CD4-positive, alpha-beta T cell treated with Interleukin-12 subunit alpha and Interleukin-12 subunit beta, for 1 hour (primary cell): ENCODE results near the gene FGFR4.
A peak's percentile ranks its signal among the peaks of the same experiment; 100 is the strongest.

ENCODE experiments used
- DNase-seq: peaks from one replicate; pipeline ENCODE4 v3.0.0-alpha.2; 2020

The FGFR4 gene

DNA sequence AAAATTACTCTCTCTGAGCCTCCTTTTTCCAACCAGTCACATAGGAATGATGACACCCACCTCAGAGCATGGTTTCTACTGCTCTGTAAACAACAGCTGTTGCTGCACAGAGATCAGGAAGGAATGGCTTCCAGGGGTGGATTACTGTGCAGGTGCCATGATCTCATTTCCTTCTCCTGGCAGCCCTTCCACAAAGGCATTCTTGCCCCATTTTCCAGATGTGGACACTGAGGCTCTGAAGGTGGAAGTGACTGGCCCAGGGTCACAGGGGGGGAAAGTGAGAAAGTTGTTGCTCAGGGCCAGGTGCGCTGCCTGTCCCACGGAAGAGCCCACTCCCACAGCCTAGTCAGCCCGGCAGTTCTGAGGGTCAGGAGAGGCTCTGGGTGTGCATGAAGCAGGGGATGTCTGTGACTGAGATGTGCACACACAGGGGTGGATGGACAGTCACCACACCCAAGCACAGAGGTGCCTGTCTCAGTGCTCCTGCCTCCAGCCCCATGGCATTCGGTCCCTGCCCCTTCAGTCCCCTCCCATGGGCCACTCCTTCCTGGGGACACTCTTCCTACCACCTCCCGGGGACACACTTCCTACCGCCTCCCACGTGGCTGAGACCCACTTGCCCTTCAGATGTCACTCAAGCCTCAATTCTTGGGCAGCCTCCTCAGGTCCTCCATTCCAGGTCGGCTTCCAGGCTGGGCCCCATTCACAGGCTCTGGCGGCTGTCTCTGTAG, 17.0 kb downstream of the FGFR4 start:
- no peak for DNase-seq

DNA sequence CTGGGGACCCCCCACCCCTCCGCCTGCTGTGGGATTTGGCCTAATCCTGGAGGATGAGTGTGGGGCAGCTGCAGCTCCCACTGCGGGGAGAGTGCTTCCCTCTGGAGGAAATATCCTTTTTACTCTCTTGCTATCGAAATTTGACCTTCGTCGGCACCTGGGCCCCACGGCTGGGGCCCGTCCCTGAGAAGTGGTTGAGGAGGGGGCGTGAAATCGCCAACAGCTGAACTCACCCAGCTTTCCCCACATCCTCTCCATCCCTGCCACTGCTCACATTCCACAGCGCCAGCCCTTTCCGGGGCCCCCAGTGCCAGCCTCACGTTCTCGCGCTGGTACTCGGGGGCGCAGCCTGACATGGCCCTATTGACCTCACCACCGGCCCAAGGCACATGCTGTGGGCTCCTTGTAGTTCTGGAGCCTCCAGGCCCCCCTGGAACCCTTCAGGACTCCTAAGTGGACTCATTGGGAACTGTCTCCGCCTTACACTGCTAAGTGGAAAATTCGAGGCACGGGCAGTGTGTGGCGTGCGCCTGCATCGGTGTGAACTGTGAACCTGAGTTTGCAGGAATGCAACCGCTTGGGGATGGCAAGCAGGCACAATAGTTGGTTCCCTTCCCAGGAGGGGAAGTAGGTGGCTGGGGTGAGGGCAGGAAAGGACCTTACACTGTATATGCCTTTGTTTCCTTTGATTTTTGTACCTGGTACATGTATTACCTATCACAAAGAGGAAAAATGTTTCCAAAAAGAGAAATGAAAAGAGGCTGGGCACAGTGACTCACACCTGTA, 19.2 kb downstream of the FGFR4 start:
- no peak for DNase-seq

DNA sequence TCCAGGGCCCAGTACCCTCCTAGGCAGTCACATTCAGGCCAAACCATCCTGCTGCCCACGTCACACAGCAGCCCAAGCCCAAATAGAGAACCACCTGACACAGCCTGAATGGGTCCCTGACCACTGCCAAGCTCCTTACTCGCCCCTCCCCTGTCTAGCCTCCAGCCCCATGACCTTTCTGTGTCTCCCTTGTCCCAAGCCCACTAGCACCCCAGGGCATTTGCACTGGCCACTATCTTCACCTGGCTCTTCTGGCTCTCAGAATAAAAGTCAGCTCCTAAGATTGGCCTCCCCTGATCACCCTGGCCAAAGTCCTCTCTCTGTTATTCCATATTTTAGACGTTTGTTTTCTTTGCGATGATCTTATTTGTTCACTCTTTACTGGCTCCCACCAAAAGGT, 20.4 kb downstream of the FGFR4 start:
- no peak for DNase-seq

DNA sequence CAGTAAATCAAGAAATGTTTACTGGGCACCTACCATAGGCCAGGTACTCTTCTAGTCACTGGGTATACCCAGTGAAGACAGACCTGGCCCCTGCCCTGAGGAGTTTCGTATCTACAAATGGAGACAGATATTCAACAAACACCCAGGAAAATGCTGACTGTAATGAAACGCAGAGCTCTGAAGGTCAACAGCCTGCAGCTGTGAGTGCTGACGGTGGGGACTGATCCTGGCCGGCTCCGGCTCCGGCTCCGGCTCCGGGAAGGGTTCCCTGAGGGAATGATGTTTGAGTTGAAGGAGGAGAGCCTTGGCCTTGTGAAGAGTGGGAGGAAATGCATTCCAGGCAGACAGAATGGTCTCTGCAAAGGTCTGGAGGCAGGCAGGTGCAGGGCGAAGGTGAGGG, 23.1 kb downstream of the FGFR4 start:
- DNase-seq: no peak

DNA sequence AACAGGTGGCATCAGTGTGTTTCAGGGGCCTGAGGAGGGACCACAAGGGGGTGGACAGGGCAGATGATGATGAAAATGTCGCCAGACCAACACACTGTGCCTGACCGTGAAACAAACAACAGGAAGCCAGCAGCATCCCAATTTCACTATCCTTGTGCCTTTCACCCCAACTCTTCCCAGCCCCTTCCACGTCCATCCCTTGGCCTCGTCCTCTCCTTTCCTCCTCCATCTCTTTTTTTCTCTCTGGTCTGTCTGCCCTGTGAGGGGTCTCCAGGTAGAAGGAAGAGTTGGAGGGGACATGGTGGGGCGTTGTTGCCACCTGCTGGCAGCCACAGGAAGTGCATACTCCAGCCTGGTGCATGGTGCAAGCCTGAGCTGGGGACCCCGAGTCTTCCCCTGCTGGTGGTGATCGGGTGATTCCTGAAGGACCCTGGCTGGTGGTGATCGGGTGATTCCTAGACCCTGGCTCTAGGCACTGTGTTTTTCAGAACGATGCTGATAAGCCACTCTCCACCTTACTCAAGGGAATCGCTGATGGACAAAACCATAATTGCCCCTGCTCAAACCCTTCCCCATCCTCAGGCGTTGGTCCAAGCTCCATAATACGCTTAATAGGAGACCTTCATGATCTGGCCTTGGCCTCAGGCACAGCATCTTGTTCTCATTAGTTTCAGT, 25.1 kb downstream of the FGFR4 start:
- DNase-seq: peak; percentile 70

DNA sequence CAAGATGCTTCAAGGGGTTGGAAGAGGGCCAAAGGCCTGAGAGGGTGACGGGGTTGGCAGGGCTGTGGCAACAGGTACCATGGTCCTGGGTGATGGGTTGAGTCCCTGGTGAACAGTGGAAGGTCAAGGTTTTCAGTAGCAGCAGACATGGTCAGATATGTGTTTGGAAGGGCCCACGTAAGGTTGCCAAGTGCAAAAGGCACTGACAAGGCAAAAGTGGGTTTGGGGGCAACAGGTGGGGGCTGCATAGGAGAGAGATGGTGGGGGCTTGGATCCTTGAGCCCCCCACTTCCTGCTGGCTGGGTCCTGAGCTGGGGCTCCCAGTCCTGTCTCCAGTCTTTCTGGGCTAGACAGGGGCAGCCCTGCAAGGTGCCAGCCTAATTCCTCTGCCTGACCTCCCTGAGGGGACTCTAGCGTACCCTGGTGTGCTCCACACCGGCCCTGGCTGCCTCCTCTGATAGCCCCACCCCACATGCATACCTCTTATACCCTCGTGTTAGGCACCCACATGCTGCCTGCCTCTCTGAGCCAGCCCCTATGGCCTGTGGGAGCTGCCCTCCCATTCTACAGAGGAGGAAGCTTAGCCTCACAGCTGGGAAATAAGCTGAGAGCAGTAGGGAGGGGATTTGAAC, 26.0 kb downstream of the FGFR4 start:
- DNase-seq: no peak

DNA sequence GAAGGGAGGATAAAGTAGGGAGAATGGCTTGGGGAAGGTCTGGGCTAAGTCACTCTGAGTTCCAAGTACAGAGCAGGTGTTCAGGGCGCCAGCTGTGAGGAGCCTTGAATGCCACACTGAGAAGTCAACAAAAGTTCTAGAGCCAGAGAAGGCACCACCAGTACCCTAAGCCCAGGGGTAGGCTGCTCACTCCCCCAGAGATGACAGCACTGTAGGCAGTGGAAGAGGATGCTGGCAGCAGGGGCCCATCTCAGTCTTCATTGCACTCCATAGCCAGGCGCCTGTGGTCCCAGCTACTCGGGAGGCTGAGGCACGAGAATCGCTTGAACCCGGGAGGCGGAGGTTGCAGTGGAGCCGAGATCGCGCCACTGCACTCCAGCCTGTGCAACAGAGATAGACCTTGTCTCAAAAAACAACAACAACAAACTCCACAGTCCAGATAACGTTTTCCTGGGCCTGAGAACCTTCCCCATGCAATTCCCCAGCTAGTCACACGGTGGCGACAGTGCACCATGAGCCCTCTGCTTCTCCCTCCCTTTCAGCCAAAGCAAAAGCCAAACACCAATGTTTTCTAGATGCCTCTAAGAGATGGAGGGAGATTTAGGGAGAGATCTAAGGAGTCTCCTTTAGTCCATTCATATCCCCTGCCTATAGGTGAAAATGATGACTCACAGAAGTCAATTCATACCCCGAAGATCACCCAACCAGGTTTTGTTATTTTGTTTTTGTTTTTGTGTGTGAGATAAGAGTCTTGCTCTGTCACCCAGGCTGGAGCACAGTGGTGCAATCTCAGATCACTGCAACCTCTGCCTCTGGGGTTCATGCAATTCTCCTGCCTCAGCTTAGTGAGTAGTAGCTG, 27.1 kb downstream of the FGFR4 start:
- peak; percentile 83 for DNase-seq

DNA sequence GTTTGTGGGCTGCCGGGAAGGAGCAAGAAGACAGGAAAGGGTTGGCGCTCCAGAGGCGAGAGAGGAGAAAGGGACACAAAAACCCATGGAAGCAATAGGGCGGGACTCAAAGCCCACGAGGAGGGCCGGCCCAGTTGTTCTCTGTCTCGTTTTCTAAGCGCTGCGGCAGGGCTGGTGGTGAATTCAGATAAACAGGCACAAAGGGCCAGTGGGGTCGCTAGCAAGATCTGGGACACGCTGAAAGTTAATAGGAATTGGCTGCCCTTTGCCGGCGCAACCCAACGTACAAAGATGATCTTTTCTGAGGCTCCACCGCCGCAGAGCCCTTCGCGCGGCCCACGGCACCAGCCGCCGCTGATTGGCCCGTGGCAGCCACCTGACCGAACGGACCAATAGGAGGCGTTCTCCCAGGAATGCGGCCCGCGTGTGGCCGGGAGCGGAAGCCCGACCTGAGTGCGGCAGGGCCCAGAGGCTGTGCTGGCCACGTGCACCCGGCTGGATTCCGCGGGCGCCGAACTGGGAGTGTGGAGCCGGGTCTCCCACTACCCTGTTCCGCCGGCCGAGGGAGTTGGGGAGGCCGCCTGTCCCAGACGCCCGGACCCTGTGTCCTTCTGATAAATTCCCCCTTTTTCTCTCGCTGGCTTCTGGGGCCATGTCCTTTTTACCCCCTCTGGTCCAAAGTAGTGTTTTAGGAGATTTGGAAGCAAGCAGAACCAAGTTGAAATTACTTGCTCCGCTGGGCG, 30.1 kb downstream of the FGFR4 start:
- peak; percentile 88 for DNase-seq

DNA sequence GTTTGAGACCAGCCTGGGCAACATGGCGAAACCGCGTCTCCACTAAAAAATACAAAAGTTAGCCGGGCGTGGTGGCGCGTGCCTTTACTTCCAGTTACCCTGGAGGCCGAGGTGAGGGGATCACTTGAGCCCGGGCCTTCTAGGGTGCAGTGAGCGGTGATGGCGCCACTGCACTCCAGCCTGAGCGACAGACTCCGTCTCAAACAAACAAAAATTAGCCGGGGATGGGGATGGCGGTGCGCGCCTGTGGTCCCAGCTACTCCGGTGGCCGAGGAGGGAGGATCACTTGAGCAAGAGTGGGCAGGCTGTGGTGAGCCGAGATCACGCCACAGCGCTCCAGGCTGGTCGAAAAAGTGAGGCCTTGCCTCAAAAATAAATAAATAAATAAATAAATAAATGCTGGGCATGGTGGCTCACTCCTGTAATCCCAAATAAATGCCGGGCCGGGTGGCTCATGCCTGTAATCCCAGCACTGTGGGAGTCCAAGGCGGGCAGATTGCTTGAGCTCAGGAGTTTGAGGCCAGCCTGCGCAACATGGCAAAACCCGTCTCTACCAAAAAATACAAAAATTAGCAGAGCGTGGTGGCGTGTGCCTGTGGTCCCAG, 30.8 kb downstream of the FGFR4 start:
- no peak for DNase-seq

DNA sequence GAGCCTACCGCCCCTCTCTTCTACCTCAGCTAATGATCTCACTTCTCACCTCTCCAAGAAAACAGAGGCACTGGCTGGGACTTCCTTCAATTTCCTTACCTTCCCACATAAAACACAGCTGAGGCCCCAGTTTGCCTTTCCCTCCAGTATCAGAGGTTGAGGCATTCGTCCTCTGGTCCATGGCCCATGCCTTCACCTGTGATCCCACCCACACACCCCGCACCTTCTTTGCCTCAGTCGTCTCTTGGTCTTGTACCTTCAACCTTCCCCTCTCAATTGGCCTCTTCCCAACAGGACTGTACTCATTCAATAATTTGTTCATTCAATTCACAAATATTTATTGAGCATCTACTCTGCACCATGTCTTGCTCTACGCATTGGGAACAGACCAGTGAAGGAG, 35.9 kb downstream of the FGFR4 start:
- DNase-seq: no peak

DNA sequence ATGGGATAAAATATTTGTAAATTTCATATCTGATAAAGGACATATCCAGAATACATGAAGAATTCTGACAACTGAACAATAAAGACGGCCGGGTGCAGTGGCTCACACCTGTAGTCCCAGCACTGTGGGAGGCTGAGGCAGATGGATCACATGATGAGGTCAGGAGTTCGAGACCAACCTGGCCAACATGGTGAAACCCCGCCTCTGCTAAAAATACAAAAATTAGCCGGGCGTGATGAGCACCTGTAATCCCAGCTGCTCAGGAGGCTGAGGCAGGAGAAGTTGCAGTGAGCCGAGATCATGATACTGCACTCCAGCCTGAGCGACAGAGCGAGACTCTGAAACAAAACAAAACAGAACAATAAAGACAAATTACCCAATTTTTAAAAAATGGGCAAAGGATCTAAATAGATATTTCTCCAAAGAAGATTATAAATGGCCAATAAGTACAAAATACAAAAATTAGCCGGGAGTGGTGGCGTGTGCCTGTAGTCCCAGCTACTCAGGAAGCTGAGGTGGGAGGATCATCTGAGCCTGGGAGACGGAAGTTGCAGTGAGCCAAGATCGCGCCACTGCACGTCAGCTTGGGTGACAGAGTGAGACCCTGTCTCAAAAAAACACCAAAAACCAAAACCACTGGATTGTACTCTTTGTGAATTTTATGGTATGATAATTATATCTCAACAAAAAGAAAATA, 37.2 kb downstream of the FGFR4 start:
- no peak for DNase-seq

DNA sequence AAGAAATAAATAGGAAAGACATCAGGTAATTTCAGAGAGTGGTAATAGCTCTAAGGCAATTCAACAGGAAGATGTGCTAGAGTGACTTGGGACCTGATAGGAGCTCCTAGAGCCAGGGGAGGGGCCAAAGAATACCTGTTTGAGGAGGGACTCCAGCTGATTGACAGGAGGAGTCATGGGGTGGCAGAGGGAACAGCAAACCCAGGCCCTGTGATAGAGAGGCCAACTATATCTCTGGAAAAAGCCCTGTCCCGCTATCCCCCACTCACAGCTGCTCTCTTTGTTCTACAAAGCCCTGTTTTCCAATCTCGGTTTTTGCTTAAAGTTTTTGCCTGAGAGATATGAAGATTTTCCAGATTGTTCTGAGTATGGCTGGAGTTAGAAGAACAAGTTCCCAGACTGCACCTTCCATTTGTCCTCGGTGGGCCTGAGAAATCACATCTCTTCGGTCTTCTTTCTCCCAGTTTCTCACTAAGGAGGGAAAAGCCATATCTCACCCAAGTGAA, 37.8 kb downstream of the FGFR4 start:
- DNase-seq: no peak

DNA sequence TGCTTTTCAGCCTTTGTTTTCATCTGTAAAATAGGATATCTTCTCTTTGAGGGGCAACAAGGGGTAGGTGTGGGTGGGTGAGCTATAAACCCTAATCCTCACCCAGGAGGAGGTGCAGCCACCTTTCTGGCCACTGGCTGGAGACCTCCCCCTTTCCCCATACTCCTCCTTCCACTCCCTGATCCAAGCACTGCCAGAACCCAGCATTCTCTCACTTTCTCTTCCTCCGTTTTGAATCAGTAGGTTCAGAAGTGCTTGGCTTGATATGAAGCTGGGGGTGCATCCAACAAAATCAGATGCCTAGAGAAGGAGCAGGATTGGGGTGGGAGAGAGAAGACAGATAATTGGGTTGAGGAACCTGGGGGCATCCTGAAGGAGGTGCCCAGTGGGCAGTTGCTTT, 40.1 kb downstream of the FGFR4 start:
- DNase-seq: no peak

DNA sequence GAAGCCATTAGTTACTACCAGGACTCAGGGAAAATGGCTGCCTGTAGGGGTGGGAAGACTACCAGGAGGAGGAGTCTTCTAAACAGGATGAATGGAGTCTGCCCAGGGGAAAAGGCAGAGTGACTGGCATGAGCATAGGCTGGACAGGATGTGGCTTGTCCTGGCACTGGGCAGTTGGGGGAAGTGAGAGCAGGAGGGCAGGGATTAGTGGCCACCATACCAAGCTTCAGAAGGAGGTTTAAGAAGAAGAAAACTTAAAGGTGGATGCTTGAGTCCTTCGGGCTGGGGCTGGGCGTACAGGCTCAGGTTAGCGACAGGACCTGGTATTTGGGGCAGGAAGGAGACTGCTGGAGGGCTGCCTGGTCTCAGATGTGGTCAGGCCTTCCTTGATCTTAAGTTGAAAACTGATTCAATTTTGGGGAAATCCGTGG, 41.9 kb downstream of the FGFR4 start:
- DNase-seq: peak; percentile 24

DNA sequence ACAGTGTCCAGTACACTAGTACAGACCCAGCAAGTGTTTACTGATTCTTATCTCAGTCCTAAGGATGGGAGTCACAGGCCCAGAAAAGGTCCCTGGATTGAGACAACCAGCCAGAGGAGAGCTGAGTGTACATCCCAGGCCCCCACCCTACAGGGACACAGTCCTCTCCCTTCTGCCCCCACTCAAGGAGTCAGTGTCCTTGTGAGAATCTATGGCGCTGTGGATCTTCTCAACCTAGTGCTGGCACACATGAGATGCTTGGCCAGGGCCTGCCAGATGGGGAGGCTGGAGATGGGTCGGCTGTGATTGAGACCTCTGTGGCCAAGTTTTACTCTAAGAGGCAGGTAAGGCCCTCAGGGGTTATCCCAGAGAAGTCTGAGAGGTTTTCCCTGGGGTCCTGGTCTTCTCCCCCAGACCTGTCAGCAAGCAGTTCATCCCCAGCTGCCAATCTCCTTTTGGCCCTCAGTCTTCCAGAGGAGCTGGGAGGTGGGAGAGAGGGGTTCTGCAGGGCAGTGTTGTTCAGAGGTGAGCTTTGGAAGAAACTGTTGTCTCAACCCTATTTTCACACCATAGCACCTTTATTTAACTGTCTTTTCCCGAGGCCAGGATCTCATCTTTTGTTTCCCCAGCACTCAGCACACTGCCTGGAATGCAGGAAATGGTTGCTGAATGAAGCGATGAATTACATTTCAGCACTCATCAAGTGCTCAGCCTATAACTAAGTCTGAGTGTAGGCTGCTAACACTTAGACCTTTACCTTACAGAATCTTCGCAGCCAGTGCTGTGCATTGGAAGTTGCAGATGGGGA, 43.7 kb downstream of the FGFR4 start:
- no peak for DNase-seq

DNA sequence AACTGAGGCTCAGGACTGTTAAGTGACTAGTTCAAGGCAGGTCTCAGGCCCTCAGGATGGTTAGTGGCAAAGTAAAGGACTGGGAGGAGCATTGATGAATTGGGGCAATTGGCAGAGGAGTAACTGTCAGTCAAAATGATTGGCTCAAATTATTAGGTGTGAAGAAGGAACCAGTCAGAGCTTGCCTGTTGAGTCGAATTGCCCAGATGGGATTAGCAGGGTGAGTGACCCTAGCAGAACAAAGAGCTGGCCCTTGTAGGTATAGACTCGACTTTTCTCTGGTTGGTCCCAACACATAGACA, 44.3 kb downstream of the FGFR4 start:
- no peak for DNase-seq

DNA sequence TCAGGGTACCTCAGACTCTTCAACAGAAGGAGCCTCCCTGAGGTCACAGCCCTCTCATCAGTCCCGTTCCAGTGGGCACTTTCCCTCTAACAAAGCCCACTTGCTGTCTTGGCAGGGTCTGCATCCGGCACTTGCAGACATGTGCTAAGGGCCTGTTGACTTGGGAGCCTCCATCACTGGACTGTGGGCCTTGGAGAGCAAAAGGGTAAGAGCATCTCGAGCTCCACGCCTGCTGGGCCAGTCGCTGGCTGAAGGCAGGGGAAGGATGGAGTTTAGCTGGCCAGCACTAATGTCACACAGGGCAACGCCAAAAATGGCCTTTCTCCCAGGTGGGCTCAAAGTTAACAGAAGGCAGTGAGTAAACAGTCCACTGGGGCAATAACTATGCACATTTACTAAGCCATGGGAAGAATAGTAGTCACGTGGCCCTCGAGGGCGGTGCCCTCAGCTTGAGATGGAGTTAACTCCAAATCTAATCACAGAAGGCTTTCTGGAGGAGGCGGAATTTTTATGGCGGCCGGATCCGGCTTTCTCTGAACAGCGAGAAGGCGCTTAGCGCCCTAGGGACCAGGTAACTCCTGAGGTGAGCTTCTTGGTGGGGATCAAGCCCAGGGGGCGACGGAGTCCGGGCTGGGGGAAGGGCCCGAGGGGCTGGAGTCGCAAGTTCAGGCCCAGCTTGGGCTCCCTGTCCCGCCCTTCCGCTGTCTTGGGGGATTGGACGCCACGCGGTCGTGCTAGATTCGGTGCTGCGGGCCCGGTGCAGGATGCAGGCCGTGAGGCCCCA, 44.8 kb downstream of the FGFR4 start:
- no peak for DNase-seq

DNA sequence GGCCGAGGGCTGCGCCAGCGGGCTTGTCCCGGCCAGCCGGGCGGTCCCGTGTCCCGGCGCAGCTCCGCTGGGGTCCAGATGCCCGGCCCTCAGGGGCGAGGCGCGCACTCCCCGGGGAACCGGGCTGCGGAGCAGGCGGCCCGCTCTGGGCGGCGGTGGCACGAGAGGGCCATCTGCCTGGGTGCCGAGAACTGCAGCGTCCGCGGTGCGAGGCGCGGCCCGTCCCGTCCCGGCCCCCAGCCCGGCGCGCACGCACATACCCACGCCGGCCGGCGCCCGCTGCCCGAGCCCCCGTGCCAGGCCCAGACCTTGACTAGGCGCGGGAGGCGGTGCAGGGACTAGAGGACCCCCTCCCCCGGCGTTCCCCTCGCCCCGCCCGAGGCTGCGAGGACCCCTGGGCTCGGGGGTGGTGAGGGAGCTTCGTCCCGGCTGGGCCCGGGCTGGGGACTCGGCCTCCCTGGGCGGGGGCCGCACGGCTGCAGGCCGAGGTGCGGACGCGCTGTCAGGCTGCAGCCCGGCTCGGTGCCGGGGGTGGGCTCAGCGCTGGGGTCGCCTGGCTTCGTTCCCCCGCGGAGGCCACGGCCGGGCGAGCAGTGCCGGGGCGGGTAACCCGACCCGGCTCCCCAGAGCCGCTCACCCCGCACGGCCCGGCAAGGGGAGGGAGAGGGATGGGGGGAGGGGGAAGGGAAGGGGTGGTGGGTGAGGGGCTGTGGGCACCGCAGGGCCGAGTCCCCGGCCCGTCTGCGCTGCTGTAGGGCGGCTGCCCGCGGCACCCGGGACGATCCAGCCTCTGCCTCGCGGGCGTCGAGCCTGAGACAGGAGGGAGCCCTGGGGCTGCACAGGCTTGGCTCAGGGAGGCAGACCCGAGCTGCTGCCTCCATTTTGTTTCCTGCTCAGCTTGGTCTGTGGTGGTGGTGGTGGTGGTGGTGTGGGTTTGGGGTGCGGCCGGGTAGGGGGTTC, 45.7 kb downstream of the FGFR4 start:
- DNase-seq: peak; percentile 64
